GM23248 (cell line): ENCODE data around the gene NFXL1.
"Not testable (repeated sequence)": the region's sequence is repeated elsewhere in the genome, so short reads cannot be mapped to it uniquely, and the experiment has no call there.

Experiments
- EZH2 ChIP-seq: fragments of 200-600 bp; sonication (generic); IDR thresholded peaks from 2 replicates; pipeline ENCODE4 v1.6.1; 2018; ENCODE audit warnings: antibody characterized with exemption, mild to moderate bottlenecking; ENCODE audit not compliant: insufficient read depth, poor library complexity, severe bottlenecking
- EZH2phosphoT487 ChIP-seq: fragments of 200-600 bp; sonication (generic); IDR thresholded peaks from 2 replicates; pipeline ENCODE4 v1.6.1; 2018; ENCODE audit warnings: antibody characterized with exemption, moderate library complexity, mild to moderate bottlenecking, low read depth; ENCODE audit not compliant: insufficient read depth

DNA sequence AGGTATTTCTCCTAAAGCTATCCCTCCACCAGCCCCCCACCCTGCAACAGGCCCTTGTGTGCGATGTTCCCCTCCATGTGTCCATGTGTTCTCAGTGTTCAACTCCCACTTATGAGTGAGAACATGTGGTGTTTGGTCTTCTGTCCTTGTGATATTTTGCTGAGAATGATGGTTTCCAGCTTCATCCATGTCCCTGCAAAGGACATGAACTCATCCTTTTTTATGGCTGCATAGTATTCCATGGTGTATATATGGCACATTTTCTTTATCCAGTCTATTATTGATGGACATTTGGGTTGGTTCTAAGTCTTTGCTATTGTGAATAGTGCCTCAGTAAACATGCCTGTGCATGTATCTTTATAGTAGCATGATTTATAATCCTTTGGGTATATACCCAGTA, 2.8 kb upstream of the NFXL1 start:
- TF ChIP-seq EZH2, EZH2phosphoT487: not testable (repeated sequence)
